HCT116 (cell line): Measurements from ENCODE around the gene MFN2.

ENCODE experiments used
- CEBPB ChIP-seq: IDR thresholded peaks from 2 replicates; pipeline ENCODE4 v1.6.1; 2012; ENCODE audit warnings: low read depth
- CTCF ChIP-seq, 3 experiments: fragments of 200-600 bp in 1 of 3; sonication (generic) in 1 of 3; IDR thresholded peaks in 2 of 3; conservative IDR thresholded peaks in 1 of 3; 2 replicates each; pipeline ENCODE4 v1.5.1; 2012 to 2017; ENCODE audit warnings: low read depth in 2 of 3, low read length in 2 of 3, antibody characterized with exemption in 1 of 3, borderline replicate concordance in 1 of 3, control low read depth in 1 of 3, mild to moderate bottlenecking in 1 of 3, mixed read lengths in 1 of 3, mixed run types in 1 of 3, moderate library complexity in 1 of 3; ENCODE audit not compliant: insufficient read depth in 1 of 3
- EZH2 ChIP-seq: fragments of 200-600 bp; sonication (generic); IDR thresholded peaks from 2 replicates; pipeline ENCODE4 v1.6.1; 2017; ENCODE audit warnings: antibody characterized with exemption, mixed run types
- FOSL1 ChIP-seq: IDR thresholded peaks from 2 replicates; pipeline ENCODE4 v1.6.1; 2012; ENCODE audit warnings: low read depth
- MAX ChIP-seq: IDR thresholded peaks from 2 replicates; pipeline ENCODE4 v1.6.1; 2012
- POLR2A ChIP-seq: IDR thresholded peaks from 2 replicates; pipeline ENCODE4 v1.7.0; 2011; ENCODE audit warnings: borderline replicate concordance; ENCODE audit not compliant: insufficient read depth, insufficient read length; ENCODE audit errors: extremely low read depth
- POLR2AphosphoS5 ChIP-seq: IDR thresholded peaks from 2 replicates; pipeline ENCODE4 v1.6.1; 2011; ENCODE audit warnings: mild to moderate bottlenecking, low read depth, low read length, moderate library complexity
- REST ChIP-seq: IDR thresholded peaks from 2 replicates; pipeline ENCODE4 v1.6.1; 2012; ENCODE audit warnings: low read depth
- ZFX ChIP-seq: fragments of 450-650 bp; IDR thresholded peaks from 2 replicates; pipeline ENCODE4 v1.6.1; 2017
- ZNF274 ChIP-seq: fragments of 200-500 bp; sonication (Bioruptor generic); IDR thresholded peaks from 2 replicates; pipeline ENCODE4 v1.6.1; 2014; ENCODE audit warnings: mild to moderate bottlenecking, low read depth, low read length, inconsistent platforms

- TF ChIP-seq CTCF (IDR thresholded peaks at IDR 0.05 in 2 of 3, conservative IDR thresholded peaks at IDR 0.05 in 1 of 3; ENCODE audit: borderline replicate concordance in 1 of 3, insufficient read depth in 1 of 3, low read depth in 2 of 3, low read length in 2 of 3): no peak
- no peak for TF ChIP-seq EZH2
- TF ChIP-seq ZFX: no peak
- TF ChIP-seq CEBPB: no peak
- no peak for TF ChIP-seq POLR2A
- no peak for TF ChIP-seq MAX
- TF ChIP-seq FOSL1: no peak
- no peak for TF ChIP-seq REST
- no peak for TF ChIP-seq POLR2AphosphoS5
- TF ChIP-seq ZNF274: no peak
Measured at GRCh38 chr1:12012560-12013316, 32.5 kb downstream of the MFN2 start.
